GM18498 (cell line): ENCODE data around the gene DCP2.

Experiments
- ATAC-seq: cut with Tn5 transposase; IDR thresholded peaks from one replicate; pipeline ENCODE4 v1.9.1; 2021; ENCODE audit warnings: mild to moderate bottlenecking, moderate library complexity; ENCODE audit not compliant: unreplicated experiment

The DCP2 gene

GRCh38 chr5:113062869-113063508 is 86.4 kb downstream of the DCP2 start:
- ATAC-seq: no peak

GRCh38 chr5:113063927-113064326 is 87.3 kb downstream of the DCP2 start:
- ATAC-seq: no peak

- no peak for ATAC-seq
Measured at GRCh38 chr5:113064806-113065205, 88.2 kb downstream of the DCP2 start.

GRCh38 chr5:113065626-113066025 is 89.0 kb downstream of the DCP2 start:
- ATAC-seq: no peak

GRCh38 chr5:113067635-113068344 is 91.2 kb downstream of the DCP2 start:
- ATAC-seq: no peak

GRCh38 chr5:113068559-113068958 is 92.0 kb downstream of the DCP2 start:
- ATAC-seq: no peak
